AG09319 (cell line): ENCODE results near the gene PSD.

Experiments used
- DNase-seq: peaks from one replicate; pipeline ENCODE4 v3.0.0-alpha.2; 2010; ENCODE audit warnings: low read depth; ENCODE audit errors: extremely low read depth
- CTCF ChIP-seq: IDR thresholded peaks from 2 replicates; pipeline ENCODE4 v1.5.1; 2011; ENCODE audit warnings: low read depth, mild to moderate bottlenecking, inconsistent platforms, low read length, moderate library complexity

Gene PSD

GRCh38 chr10:102451105-102451969 is 32.8 kb upstream of the PSD start, which contains the start of gene C10orf95:
Gene C10orf95 (minus strand): TSS chr10:102451543. CDS start chr10:102451093, 450 bp downstream.
- TF ChIP-seq CTCF: no peak
- no peak for DNase-seq

- DNase-seq: no peak
- no peak for TF ChIP-seq CTCF
These were observed 32.0 kb upstream of the PSD start for GRCh38 chr10:102450374-102451104.

- no peak for TF ChIP-seq CTCF
- DNase-seq: no peak
These were observed 31.5 kb upstream of the PSD start for GRCh38 chr10:102450124-102450373.

GRCh38 chr10:102449321-102450123 is 30.9 kb upstream of the PSD start:
- TF ChIP-seq CTCF: no peak
- DNase-seq: no peak

- DNase-seq: no peak
- TF ChIP-seq CTCF: no peak
These were observed 26.3 kb upstream of the PSD start for GRCh38 chr10:102444851-102445250.

GRCh38 chr10:102438374-102438773 is 19.8 kb upstream of the PSD start:
- no peak for TF ChIP-seq CTCF
- DNase-seq: no peak
